Fibroblast of skin of abdomen (primary cell): ENCODE data around the gene GATD1.

Source experiments
- DNase-seq: peaks from one replicate; pipeline ENCODE4 v3.0.0-alpha.2; 2013

GATD1 gene

DNA sequence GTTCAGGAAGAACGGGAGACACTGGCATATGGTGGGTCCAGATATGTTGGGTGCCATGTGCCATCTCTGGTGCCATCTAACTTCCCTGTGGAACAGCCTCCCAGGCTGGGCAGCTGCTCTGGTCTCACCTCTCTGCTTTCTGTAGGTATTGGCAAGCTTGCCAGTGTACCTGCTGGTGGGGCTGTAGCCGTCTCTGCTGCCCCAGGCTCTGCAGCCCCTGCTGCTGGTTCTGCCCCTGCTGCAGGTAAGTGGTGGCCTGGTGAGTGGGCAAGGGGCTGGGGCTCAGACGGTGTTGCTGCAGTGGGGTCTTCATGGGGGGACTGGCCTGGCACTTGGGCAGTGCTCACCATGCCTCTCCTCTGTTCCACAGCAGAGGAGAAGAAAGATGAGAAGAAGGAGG lies 35.1 kb upstream of the GATD1 start:
- DNase-seq = no peak

DNA sequence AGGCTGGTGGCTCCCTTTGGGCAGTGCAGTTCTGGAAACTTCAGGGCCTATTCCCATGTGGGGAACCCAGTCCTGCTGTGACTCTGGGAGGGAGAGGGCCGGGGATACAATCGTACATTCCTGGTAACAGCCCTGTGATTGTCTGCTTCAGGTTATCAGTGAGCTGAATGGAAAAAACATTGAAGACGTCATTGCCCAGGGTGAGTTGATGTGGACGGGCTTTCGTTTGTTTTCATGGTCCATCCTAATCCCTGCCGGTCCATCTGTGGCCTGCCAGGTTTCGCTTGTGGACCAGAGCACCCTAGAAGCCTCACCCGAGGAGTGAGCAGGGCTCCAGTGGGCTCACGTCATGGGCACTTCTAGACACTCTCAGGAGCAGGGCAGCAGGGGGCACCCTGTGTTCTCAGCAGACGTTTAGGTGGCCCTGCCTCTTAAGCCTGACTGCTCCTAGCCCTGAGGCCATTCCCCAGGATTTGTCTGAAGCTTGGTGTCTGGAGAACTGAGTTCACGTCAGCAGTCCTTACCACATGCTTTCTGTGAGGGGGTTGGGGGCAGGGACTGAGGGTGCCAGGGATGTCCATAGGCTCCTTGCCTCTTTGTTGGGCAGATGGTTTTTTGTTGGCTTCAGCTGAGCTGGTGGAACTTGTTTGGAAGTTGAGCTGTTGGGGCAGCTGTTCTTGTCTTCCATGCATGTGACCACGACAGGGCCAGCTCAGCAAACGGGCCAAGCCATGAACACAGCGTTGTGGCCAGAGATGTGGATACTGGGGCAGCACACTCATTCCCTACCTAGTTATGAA lies 34.4 kb upstream of the GATD1 start:
- no peak for DNase-seq

DNA sequence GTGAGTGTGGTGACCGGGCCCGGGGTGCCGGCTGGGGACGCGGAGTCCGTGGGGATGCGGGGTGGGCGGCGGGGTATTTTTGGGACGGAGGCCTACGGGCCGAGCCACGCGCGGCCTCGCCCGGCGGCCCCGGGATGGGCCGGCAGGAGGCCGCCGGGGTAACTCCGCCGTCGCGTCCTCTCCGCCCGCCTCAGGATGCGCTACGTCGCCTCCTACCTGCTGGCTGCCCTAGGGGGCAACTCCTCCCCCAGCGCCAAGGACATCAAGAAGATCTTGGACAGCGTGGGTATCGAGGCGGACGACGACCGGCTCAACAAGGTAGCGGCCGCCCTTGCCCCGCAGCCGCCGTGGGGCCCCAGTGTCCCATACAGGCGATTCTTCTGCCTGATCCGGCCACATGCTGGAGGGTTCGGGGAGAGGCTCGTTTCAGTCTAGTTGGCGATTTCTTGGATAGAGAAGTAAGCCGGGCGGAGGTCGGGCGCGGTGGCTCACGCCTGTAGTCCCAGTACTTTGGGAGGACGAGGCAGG lies 32.8 kb upstream of the GATD1 start:
- DNase-seq = no peak

DNA sequence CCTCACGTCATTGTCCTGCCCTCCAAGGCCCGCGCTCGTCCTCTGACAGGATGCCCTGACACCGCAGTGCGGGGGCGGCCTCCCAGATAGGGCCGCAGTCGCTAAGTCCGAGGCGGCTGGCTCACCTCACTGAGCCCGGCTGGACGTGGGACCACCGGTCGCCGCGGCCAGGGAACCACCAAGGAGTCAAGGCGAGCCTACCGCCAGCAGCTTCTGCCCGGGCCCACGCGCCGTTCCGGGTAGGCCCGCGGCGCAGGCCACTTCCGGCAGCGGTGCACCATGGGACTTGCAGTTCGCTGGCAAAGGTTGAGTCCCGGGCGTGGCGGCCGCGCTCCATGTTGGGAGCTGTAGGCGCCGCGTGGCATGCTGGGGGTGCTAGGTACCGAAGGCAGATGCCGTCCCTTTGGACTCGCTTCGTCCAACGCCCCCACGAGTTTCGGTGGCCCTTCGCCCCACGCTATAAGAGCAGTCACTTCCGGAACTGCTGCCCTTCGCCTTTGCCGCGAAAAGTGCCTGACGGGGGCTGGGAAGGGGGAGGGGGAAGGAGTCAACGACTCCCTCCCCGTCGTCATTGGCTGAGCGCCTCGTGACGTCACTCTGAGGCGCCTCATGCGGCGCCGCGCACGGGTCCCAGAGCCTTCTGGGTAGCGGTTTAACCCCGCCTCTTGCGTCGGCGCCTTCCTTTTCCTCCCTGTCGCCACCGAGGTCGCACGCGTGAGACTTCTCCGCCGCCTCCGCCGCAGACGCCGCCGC lies 32.2 kb upstream of the GATD1 start, which contains the start of gene RPLP2:
Gene RPLP2, plus strand, starts transcription at position 681 of the 753 bp plus-strand sequence. CDS start 268 bp downstream, outside the sequence.
- DNase-seq = peak; percentile 97

DNA sequence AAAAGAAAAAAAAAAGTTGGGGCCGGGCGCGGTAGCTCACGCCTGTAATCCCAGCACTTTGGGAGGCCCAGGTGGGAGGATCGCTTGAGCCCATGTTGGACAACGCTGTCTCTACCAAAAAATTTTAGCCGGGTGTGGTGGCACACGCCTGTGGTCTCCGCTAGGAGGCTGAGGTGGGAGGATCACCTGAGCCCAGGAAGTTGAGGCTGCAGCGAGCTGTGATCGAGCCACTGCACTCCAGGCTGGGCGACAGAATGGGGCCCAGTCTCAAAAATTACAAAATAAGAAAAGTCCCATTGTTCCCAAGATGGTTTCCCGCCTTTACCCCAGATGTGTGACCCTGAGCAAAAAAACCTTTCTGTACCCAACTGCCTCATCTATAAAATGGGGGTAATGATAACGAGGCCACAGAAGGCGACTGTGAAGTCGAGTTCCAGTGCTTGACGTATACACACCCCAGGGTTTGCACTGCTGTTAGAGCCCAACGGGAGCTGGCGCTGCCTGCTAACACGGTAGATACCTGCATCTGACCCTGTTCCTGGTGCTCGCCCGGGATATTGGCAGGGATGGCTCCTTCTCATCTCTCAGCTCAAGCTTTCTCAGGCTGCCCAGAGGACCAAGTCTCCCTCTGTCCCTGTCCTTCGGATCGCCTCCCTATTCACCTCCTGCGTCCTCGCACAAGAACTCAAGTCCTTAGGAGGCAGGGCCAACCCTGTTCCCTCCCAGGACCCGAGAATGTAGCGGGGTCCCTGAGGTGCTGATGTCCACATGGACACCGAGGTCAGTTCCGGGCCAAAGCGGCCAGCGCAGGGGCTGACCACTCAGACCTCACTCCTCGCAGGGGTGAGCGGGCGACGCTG lies 31.4 kb upstream of the GATD1 start:
- no peak for DNase-seq

DNA sequence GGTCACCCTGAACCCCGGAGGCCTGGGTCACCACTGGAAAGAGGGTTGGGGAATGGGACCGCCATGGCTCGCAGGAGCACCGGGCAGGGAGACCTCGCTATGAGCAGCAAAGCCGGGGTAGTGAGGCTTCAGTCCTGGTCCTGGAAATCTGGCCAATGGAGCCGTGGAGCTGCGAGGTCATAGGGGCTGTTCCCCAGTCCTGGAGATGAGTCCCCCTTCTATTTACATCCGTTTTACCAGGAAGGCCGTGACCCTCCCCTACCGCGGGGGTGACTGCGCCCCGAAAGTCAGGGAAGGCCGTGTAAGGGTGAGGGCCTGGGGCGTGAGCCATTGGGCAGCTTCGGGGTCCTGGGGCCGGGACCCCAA lies 27.3 kb upstream of the GATD1 start:
- DNase-seq = no peak

DNA sequence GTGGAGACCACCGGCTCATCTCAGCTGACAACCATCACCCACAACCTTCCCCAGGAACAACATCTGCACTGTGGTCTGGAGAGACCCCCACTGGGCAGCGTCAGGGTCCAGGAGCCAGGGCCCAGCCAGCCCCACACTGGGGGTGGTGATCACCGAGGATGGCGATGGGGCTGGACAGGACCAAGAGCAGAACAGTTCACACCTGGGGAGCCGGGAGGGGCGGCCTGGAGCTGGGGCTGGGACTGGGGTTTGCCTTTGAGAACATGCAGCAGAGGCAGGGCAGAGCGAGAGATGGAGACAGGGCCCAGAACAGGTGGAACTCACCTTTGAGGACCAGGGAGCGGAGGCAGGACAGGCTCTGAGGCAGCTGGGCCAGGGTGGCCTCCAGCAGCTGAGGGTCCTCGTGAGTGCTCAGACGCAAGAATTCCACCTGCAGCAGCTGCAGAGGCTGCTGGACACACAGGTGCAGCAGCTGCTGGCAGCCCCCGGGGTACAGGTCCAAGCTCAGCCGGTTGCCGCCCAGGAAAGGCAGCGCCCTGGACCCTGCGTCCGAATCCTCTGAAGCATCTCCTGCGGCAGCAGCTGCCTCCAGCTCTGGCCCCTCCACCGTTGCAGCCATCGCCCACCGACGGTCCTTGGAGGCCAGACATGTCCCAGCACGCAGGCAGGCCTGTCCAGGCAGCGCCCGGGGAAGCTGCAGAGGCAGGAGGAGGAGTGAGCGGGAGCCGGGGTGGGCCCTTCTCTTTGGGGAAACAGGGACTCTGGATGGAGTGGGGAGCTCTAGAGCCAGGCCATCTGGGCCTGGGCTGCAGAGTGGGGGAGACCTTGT lies 26.7 kb upstream of the GATD1 start:
- DNase-seq = no peak

DNA sequence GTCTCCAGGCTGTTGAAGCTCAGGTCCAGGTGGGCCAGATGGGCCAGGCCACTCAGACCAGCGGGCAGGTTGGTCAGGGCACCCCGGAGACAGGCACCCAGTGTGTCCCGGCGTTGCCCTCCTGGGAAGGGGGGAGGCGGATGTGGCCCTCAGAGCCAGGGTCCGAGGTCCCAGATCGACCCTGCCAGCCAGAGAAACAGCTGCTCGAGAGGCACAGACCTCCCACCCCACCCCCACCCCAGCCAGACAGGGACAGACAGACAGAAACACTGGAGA lies 26.1 kb upstream of the GATD1 start:
- no peak for DNase-seq

DNA sequence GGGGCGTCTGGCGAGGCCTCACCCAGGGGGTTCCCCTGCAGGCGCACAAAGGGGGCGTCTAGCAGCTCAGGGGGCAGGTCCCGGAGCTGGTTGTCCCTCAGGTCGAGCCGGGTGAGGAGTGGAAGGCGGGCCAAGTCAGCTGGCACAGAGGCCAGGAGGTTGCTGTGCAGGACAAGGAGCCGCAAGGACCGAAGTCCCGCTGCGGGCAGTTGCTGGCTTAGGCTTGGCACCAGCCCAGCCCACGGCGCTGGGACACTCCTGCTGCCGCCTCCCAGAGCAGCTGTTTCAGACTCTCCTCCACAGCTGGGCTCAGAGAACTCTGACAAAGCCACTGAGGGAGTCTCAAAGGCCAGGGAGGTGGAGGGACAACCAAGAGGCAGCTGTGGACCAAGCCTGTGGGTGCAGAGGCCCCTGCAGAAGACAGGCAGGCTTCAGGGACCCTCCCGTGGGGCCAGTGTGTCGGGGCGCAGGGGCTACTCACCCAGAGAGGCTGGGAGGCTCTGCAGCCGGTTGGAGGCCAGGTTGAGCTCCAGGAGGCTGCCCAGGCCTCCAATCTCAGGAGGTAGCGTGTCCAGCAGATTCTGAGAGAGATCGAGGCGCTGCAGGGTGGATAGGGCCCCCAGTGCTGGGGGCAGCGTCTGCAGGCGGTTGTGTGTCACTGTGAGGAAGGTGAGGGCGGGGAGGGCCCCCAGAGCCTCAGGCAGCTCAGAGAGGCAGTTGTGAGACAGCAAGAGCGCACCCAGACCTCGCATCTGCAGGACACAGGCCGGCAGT lies 25.6 kb upstream of the GATD1 start:
- DNase-seq = no peak

DNA sequence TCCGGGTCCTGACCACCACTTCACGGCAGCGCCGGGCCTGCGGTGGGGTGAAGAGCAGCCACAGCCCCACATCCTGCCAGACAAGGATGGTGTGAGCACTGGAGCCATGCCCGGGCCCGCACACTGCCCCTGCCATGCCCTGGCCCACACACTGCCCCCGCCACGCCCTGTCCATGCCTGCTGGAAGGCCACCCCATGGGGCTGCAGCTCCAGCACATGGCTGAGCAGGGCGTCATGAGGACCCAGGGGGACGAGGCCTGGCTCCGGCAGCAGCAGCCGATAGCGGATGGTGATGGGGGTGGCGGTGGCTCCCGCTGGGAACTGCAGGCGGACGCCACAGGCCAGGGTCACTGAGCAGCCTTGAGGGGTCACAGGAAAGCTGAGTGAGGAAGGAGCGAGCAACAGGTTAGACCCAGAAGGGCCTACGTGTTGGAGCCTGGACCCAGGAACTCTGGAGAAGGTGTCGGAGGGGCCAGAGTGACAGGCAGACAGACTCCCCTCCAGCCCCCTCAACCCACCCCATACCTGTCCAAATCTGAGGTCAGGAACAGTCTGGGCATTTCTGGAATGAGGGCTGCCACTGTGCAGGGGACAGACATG lies 24.8 kb upstream of the GATD1 start:
- no peak for DNase-seq

DNA sequence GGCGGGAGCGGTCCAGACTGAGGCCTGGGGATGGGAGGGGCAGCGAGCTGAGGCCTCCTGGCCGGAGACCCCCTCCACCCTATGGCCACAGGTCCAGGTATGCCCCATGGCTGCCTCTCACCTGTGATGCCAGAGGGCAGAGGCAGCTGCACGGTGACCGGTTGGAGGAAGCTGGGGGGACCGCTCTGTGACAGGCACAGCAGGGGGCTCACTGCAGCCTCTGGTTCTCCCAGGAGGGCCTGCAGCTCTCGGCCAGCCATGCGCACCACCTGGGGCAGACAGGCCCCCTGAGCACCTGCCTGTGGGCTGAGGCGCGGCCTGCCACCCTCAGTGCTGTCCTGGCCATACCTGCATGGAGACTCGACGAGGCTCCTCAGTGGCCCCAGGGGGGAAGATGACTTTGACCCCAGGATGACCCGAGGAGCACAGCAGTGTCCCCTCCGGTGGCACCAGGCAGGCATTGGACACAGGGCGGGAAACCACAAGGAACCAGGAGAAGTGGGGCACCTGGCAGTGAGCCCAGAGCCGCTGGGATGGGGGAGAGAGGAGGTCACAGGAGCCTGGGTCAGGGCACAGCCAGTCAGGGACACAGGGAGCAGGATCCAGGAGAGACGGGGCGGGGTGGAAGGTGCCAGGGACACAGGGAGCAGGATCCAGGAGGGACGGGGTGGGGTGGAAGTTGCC lies 24.0 kb upstream of the GATD1 start:
- no peak for DNase-seq

DNA sequence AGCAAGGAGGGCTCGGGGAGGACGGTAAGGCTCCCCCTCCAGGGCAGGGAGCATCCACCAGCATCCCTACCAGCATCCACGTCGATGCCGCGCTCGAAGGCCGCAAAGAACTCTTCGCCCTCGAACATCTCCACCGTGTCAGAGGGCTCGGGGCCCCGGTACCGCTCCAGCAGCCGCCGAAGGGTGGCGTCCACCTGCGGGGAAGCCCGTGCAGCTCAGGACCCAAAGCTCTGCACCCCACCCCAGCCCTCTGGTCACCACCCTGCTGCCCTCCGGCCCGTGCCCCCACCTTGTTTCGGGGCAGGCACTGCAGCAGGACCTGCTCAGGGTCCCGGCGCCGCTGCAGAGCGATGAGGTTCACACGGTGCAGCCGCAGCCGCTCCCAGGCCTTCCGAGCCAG lies 23.2 kb upstream of the GATD1 start:
- DNase-seq = no peak

DNA sequence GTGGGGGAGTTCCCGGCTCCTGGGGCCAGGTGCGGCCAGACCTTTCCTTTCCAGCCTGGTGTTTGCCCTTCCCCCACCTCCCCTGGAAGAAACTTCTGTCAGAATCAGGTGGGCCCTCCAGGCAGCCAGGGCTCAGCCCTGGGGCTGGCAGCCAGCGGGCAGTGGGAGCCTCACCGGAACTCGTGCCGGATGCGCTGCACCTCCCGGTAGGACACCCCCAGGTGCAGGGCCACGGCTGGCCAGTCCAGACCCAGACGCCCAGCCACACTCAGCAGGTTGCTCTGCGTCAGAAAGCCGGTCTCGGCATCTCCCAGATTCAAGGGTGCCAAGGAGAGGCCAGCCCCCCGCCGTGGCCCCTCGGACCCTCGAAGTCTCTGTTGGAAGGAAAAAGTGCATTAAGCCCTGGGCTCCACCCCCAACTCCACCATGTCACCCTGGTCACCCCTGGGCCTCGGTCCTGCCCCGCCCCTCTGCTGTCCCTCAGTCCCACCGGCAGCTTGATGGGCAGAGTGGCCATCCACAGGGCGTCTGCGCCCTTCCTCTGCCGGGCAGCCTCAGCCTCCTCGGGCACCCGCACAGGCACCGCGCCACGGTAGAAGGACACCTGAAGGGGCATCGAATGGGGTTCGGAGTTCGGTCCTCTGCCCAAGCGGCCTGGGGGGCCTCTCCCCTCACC lies 22.5 kb upstream of the GATD1 start:
- DNase-seq = no peak

DNA sequence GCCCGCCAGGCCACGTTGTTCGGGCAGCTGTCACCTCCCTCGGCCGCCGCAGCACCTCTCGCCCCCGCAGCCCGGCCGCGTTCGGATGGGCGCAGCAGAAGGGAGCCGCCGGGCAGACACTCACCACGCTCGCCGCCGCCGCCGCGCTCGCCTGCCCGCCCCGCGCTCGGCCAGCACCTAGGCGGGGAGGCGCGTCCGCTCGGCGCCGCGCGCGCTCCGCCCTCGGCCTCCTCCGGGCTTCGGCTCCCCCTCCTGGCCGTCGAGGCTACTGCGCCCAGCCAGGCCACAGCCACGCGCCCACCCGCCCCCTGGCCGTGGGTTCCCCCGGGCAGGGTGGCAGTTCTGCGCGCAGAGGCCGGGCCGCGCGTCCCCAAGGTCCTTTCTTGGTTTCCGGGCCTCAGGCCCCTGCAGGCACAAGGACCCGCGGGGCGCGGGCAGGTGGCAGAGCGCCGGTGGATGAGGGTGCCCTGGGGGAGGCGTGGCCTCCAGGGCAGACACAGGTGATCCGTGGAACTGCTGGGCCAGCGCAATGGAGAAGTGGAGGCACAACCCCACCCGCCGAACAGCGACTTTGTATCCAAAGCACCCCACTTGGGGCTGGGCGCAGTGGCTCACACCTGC lies 20.9 kb upstream of the GATD1 start, which contains the start of gene SLC25A22:
Gene SLC25A22, minus strand, starts transcription at position 189 of the 621 bp plus-strand sequence. CDS start 3,275 bp downstream, outside the sequence.
- peak; percentile 76 for DNase-seq

DNA sequence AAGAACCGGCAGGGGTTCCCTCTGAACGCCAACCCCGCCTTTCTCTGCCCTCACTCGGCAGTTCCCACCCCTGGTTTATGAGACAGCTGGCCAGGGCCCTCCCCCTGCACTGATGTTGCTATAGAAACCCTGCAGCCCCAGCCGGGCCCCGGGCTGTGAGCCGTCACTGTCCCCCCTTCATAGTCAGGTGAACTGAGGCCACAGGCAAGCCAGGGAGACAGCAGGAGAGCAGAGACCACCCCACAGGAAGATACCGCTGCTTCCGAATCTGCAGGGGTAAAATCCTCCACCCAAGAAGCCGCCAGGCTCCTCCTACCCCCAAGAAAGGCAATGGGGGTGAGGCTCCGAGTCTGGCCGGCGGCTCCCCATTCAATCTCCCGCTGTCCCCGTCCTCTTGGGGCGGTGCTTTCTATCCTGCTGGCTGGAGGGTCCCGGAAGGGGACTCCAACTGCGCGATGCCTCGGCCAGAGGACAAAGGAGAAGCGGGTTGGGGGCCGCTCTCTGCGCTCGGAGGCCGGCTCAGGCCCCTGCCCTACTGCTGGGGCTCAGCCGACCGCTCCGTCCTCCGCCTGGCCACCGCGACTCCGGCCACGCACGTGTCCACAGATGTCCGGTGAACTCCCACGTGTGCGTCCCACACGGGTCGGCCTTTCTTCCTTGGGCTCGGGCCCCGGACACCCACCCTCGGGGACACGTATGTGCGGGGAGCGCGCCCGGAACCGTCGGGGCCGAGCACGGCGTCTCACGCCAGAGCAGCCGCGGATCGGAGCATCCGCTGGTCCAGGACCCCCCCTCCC lies 20.2 kb upstream of the GATD1 start:
- DNase-seq = peak; percentile 81

DNA sequence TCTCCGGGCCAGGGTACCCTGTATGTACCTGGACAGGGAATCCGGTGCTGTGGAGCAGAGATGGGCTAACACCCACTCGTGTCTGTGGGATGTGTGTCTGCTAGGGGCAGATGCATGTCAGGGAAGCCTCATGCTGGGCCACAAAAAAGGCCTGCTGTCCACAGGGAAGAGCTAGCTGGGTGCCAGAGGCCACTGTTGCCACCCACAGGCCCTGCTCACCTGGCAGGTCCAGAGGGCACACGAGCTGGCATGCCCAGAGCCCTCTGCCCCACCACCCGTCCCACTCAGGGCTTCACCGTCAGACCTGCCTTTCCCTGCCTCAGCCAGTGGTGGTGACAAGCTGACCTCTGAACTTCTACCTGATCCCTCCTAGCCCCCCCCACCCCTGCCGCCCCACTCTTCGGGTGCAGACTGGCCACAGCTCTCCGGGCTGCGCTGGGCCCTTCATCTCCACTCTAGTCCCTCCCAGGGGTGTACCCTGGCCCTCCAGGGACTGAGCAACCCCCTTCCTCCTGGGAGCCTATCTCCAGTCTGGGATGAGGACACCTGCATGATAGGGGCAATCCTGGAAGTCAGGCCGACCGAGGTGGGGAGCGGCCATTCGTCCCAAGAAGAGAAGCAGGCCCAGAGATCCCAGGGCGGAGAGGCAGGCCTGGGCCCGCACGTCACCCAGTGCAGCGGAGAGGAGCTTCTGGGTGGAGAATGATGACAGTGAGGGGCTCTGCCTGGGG lies 19.4 kb upstream of the GATD1 start:
- DNase-seq = no peak
